Fibroblast of mammary gland (primary cell): ENCODE measurements around the gene LHPP.
A peak's percentile ranks its signal among the peaks of the same experiment; 100 is the strongest.

Experiments
- DNase-seq: peaks from one replicate; pipeline ENCODE4 v3.0.0-alpha.2; 2010; ENCODE audit warnings: low read depth
- H3K4me3 ChIP-seq: 2 replicates; pipeline ENCODE4 v1.5.1; 2011; ENCODE audit warnings: low read depth, mild to moderate bottlenecking, low read length, moderate library complexity; ENCODE audit not compliant: control insufficient read depth
- CTCF ChIP-seq: conservative IDR thresholded peaks from 2 replicates; pipeline ENCODE4 v1.5.1; 2011; ENCODE audit warnings: low read depth, low read length, inconsistent platforms; ENCODE audit not compliant: control insufficient read depth, insufficient read depth

The LHPP gene

GRCh38 chr10:124535731-124536495, 74.3 kb downstream of the LHPP start:
- no peak for TF ChIP-seq CTCF
- H3K4me3 ChIP-seq = no peak overlapping the region
- DNase-seq = no peak

GRCh38 chr10:124536496-124537050, 75.0 kb downstream of the LHPP start:
- H3K4me3 ChIP-seq = no peak overlapping the region
- no peak for DNase-seq
- no peak for TF ChIP-seq CTCF

- no peak for TF ChIP-seq CTCF
- DNase-seq = no peak
- H3K4me3 ChIP-seq = no peak overlapping the region
These were observed 75.6 kb downstream of the LHPP start for GRCh38 chr10:124537166-124537725.

GRCh38 chr10:124537891-124538290, 76.3 kb downstream of the LHPP start:
- no peak for TF ChIP-seq CTCF
- no peak for DNase-seq
- no peak overlapping the region for H3K4me3 ChIP-seq

GRCh38 chr10:124538706-124539105, 77.1 kb downstream of the LHPP start:
- TF ChIP-seq CTCF = no peak
- DNase-seq = no peak
- no peak overlapping the region for H3K4me3 ChIP-seq

- no peak overlapping the region for H3K4me3 ChIP-seq
- peak; percentile 33 for DNase-seq
- TF ChIP-seq CTCF = peak; percentile 63
These were observed 78.5 kb downstream of the LHPP start for GRCh38 chr10:124539935-124540641.
